ENCODE data around the gene SLC6A7.

SLC6A7 gene

GRCh38 chr5:150175076-150175475 is 14.8 kb upstream of the SLC6A7 start:
- DNase-seq, result no peak

GRCh38 chr5:150175536-150175935 is 14.3 kb upstream of the SLC6A7 start:
- DNase-seq, result no peak

GRCh38 chr5:150176745-150177477 is 13.0 kb upstream of the SLC6A7 start:
- no peak for DNase-seq

- DNase-seq, result no peak
Measured at GRCh38 chr5:150177721-150178120, 12.1 kb upstream of the SLC6A7 start.

- no peak for DNase-seq
Measured at GRCh38 chr5:150178262-150178661, 11.6 kb upstream of the SLC6A7 start.

- DNase-seq, result no peak
Measured at GRCh38 chr5:150179019-150179620, 10.7 kb upstream of the SLC6A7 start.

GRCh38 chr5:150180241-150181026 is 9.4 kb upstream of the SLC6A7 start:
- no peak for DNase-seq

- no peak for DNase-seq
Measured at GRCh38 chr5:150181027-150181426, 8.8 kb upstream of the SLC6A7 start.

GRCh38 chr5:150181766-150182545 is 7.9 kb upstream of the SLC6A7 start:
- no peak for DNase-seq

- DNase-seq, result no peak
Measured at GRCh38 chr5:150182774-150183173, 7.1 kb upstream of the SLC6A7 start.

GRCh38 chr5:150183436-150183835 is 6.4 kb upstream of the SLC6A7 start:
- DNase-seq, result no peak

- no peak for DNase-seq
Measured at GRCh38 chr5:150184006-150184405, 5.9 kb upstream of the SLC6A7 start.

GRCh38 chr5:150184990-150185912 is 4.6 kb upstream of the SLC6A7 start:
- no peak for DNase-seq

- DNase-seq, result no peak
Measured at GRCh38 chr5:150186137-150186536, 3.7 kb upstream of the SLC6A7 start.

GRCh38 chr5:150186897-150187296 is 3.0 kb upstream of the SLC6A7 start:
- no peak for DNase-seq

- no peak for DNase-seq
Measured at GRCh38 chr5:150188146-150188842, 1.6 kb upstream of the SLC6A7 start.

GRCh38 chr5:150189326-150189725 is 536 bp upstream of the SLC6A7 start:
- no peak for DNase-seq

- no peak for DNase-seq
Measured at GRCh38 chr5:150190503-150190979, 679 bp downstream of the SLC6A7 start.

- no peak for DNase-seq
Measured at GRCh38 chr5:150190987-150191386, 1.1 kb downstream of the SLC6A7 start.

- no peak for DNase-seq
Measured at GRCh38 chr5:150192462-150192861, 2.6 kb downstream of the SLC6A7 start.
